HepG2 (cell line): Measurements from ENCODE around the gene C2orf78. TPM values are rescaled to one million over a fixed set of nuclear protein-coding genes. Genes with fewer than 3 reads are reported as not detected.
A peak's percentile ranks its signal among the peaks of the same experiment; 100 is the strongest.

Experiments used
- ASH2L ChIP-seq: fragments of 300-600, 200-600 bp; sonication (generic); IDR thresholded peaks from 2 replicates; pipeline ENCODE4 v1.7.0; 2017; ENCODE audit warnings: low read depth, mild to moderate bottlenecking, moderate library complexity, mixed read lengths, low read length; ENCODE audit not compliant: insufficient read length
- ATRX ChIP-seq: sonication (generic); formaldehyde crosslinking; IDR thresholded peaks from 2 replicates; pipeline ENCODE4 v1.4.0; 2020; ENCODE audit warnings: missing genetic modification reagents, borderline replicate concordance
- CENPX ChIP-seq: sonication (generic); formaldehyde crosslinking; IDR thresholded peaks from 2 replicates; pipeline ENCODE4 v1.9.0; 2021; ENCODE audit warnings: mild to moderate bottlenecking, missing genetic modification reagents, moderate library complexity
- HNRNPL ChIP-seq: fragments of 200-400 bp; formaldehyde crosslinking; IDR thresholded peaks from 2 replicates; pipeline ENCODE4 v1.6.1; 2017; ENCODE audit warnings: mild to moderate bottlenecking, low read depth, low read length
- RBAK ChIP-seq: sonication (generic); formaldehyde crosslinking; IDR thresholded peaks from 2 replicates; pipeline ENCODE4 v1.5.1; 2020; ENCODE audit warnings: mild to moderate bottlenecking, missing genetic modification reagents
- polyA plus RNA-seq, 8 experiments: library from polyadenylated mRNA; depleted of rRNA in 3 of 8; stranded (reverse) in 7 of 8; unstranded in 1 of 8; fragments of >200 nt; fragmentation: Illumina TruSeq in 4 of 8; extraction: Trizol in 4 of 8; gene quantifications; 2 replicates each; pipeline versions ENCODE4 v1.2.1 to v1.2.3, GENCODE V29; 2011 to 2016; ENCODE audit warnings: low read depth in 4 of 8, missing spikeins in 1 of 8, mixed read lengths in 1 of 8; ENCODE audit not compliant: insufficient read depth in 1 of 8
- total RNA-seq, 5 experiments: library from RNA; depleted of rRNA; stranded (reverse); fragments of >200 nt; fragmentation: Illumina TruSeq; extraction: Trizol; gene quantifications; 2 replicates each; pipeline ENCODE4 v1.2.3, GENCODE V29; 2016; ENCODE audit warnings: low read depth in 1 of 5
- TF ChIP-seq, protein P1 (sequence below), 2 experiments: sonication (generic) in 1 of 2; formaldehyde crosslinking in 1 of 2; IDR thresholded peaks; 2 replicates each; pipeline versions ENCODE4 v1.5.1 to v1.6.1; 2011 to 2020; ENCODE audit warnings: borderline replicate concordance in 1 of 2, low read depth in 1 of 2, low read length in 1 of 2, mild to moderate bottlenecking in 1 of 2, missing genetic modification reagents in 1 of 2, moderate library complexity in 1 of 2
- TF ChIP-seq, protein P2 (sequence below): sonication (generic); formaldehyde crosslinking; IDR thresholded peaks from 2 replicates; pipeline ENCODE4 v1.4.0; 2020; ENCODE audit warnings: missing genetic modification reagents, borderline replicate concordance
- TF ChIP-seq, protein P3 (sequence below): sonication (generic); formaldehyde crosslinking; IDR thresholded peaks from 2 replicates; pipeline ENCODE4 v1.4.0; 2020; ENCODE audit warnings: mild to moderate bottlenecking, missing genetic modification reagents, borderline replicate concordance
- TF ChIP-seq, protein P4 (sequence below): IDR thresholded peaks from 2 replicates; pipeline ENCODE4 v1.6.1; 2016; ENCODE audit warnings: low read depth, borderline replicate concordance
- TF ChIP-seq, protein P5 (sequence below): sonication (generic); formaldehyde crosslinking; IDR thresholded peaks from 2 replicates; pipeline ENCODE4 v1.4.0; 2020; ENCODE audit warnings: missing genetic modification reagents
- TF ChIP-seq, protein P6 (sequence below): sonication (generic); formaldehyde crosslinking; IDR thresholded peaks from 2 replicates; pipeline ENCODE4 v1.5.0; 2020; ENCODE audit warnings: mild to moderate bottlenecking, missing genetic modification reagents

Gene C2orf78
- total and polyA plus RNA-seq, 2 of the 13 experiments (the other 11 are each of a cell fraction or from before 2014, with no cell fraction given): not detected

DNA sequence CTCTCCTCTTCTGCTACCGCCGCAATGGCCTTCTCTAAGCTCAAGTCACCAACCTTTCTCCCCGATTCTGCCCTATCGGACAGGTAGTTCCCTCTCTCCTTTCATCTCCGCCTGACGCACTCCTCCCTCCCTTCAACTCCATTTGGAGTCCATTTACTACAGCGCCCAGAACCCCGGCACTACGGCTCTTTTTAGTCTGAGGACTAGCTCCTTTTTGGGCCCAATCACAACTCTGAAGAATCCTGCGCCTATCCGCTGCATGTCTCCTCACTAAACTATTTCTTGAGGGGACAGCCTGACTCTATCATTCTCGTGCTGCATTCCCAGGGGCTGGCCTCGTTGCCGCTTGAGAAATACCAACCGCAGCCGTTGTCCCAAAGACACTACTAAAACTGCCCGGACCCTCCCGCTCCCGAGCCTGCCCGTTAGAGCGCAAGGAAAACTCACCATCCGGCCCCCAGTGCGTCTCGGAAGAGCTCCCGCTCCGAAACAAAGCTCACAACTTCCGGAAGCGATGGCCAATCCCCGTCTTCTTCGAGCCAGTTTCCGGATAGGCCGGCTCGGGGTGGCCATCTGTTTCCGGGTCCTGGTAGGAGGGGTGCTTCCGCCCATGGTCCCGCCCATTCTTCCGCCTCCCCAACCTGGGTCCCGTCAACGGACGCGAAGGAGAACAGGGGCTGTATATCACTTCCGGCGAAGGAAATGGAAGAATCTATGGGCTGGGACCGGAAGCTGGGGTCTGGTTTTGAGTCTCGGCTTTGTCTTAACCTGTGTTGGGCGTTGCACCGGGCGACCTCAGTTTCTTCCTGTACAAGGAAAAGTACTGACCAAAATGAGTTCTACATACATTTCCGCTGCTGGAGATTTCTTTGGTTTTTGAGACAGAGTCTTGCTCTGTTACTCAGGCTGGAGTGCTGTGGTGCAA is 46.9 kb upstream of the C2orf78 start, which contains the start of gene TPRKB (continued):
- TF ChIP-seq, protein P1, sequence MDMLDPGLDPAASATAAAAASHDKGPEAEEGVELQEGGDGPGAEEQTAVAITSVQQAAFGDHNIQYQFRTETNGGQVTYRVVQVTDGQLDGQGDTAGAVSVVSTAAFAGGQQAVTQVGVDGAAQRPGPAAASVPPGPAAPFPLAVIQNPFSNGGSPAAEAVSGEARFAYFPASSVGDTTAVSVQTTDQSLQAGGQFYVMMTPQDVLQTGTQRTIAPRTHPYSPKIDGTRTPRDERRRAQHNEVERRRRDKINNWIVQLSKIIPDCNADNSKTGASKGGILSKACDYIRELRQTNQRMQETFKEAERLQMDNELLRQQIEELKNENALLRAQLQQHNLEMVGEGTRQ (IDR thresholded peaks at IDR 0.05; ENCODE audit: low read depth, low read length): no peak
- TF ChIP-seq, protein P1 (CRISPR knock-in tag; IDR thresholded peaks at IDR 0.05; ENCODE audit: borderline replicate concordance): no peak
- TF ChIP-seq, protein P2, sequence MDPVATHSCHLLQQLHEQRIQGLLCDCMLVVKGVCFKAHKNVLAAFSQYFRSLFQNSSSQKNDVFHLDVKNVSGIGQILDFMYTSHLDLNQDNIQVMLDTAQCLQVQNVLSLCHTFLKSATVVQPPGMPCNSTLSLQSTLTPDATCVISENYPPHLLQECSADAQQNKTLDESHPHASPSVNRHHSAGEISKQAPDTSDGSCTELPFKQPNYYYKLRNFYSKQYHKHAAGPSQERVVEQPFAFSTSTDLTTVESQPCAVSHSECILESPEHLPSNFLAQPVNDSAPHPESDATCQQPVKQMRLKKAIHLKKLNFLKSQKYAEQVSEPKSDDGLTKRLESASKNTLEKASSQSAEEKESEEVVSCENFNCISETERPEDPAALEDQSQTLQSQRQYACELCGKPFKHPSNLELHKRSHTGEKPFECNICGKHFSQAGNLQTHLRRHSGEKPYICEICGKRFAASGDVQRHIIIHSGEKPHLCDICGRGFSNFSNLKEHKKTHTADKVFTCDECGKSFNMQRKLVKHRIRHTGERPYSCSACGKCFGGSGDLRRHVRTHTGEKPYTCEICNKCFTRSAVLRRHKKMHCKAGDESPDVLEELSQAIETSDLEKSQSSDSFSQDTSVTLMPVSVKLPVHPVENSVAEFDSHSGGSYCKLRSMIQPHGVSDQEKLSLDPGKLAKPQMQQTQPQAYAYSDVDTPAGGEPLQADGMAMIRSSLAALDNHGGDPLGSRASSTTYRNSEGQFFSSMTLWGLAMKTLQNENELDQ (CRISPR knock-in tag): 0 out of 2 replicates have a peak, but pooled peaks have one; percentile 42
- TF ChIP-seq, protein P3, sequence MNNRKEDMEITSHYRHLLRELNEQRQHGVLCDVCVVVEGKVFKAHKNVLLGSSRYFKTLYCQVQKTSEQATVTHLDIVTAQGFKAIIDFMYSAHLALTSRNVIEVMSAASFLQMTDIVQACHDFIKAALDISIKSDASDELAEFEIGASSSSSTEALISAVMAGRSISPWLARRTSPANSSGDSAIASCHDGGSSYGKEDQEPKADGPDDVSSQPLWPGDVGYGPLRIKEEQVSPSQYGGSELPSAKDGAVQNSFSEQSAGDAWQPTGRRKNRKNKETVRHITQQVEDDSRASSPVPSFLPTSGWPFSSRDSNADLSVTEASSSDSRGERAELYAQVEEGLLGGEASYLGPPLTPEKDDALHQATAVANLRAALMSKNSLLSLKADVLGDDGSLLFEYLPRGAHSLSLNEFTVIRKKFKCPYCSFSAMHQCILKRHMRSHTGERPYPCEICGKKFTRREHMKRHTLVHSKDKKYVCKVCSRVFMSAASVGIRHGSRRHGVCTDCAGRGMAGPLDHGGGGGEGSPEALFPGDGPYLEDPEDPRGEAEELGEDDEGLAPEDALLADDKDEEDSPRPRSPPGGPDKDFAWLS (CRISPR knock-in tag): no peak
- TF ChIP-seq, protein P4, sequence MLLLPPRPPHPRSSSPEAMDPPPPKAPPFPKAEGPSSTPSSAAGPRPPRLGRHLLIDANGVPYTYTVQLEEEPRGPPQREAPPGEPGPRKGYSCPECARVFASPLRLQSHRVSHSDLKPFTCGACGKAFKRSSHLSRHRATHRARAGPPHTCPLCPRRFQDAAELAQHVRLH (CRISPR knock-in tag): peak; percentile 78; the same call in 1 of the 2 replicates
- no peak for TF ChIP-seq ATRX (CRISPR knock-in tag)
- TF ChIP-seq, protein P5, sequence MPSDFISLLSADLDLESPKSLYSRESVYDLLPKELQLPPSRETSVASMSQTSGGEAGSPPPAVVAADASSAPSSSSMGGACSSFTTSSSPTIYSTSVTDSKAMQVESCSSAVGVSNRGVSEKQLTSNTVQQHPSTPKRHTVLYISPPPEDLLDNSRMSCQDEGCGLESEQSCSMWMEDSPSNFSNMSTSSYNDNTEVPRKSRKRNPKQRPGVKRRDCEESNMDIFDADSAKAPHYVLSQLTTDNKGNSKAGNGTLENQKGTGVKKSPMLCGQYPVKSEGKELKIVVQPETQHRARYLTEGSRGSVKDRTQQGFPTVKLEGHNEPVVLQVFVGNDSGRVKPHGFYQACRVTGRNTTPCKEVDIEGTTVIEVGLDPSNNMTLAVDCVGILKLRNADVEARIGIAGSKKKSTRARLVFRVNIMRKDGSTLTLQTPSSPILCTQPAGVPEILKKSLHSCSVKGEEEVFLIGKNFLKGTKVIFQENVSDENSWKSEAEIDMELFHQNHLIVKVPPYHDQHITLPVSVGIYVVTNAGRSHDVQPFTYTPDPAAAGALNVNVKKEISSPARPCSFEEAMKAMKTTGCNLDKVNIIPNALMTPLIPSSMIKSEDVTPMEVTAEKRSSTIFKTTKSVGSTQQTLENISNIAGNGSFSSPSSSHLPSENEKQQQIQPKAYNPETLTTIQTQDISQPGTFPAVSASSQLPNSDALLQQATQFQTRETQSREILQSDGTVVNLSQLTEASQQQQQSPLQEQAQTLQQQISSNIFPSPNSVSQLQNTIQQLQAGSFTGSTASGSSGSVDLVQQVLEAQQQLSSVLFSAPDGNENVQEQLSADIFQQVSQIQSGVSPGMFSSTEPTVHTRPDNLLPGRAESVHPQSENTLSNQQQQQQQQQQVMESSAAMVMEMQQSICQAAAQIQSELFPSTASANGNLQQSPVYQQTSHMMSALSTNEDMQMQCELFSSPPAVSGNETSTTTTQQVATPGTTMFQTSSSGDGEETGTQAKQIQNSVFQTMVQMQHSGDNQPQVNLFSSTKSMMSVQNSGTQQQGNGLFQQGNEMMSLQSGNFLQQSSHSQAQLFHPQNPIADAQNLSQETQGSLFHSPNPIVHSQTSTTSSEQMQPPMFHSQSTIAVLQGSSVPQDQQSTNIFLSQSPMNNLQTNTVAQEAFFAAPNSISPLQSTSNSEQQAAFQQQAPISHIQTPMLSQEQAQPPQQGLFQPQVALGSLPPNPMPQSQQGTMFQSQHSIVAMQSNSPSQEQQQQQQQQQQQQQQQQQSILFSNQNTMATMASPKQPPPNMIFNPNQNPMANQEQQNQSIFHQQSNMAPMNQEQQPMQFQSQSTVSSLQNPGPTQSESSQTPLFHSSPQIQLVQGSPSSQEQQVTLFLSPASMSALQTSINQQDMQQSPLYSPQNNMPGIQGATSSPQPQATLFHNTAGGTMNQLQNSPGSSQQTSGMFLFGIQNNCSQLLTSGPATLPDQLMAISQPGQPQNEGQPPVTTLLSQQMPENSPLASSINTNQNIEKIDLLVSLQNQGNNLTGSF (CRISPR knock-in tag): 0 out of 2 replicates have a peak, but pooled peaks have one; percentile 41
- TF ChIP-seq ASH2L: peak; percentile 92
- TF ChIP-seq, protein P6, sequence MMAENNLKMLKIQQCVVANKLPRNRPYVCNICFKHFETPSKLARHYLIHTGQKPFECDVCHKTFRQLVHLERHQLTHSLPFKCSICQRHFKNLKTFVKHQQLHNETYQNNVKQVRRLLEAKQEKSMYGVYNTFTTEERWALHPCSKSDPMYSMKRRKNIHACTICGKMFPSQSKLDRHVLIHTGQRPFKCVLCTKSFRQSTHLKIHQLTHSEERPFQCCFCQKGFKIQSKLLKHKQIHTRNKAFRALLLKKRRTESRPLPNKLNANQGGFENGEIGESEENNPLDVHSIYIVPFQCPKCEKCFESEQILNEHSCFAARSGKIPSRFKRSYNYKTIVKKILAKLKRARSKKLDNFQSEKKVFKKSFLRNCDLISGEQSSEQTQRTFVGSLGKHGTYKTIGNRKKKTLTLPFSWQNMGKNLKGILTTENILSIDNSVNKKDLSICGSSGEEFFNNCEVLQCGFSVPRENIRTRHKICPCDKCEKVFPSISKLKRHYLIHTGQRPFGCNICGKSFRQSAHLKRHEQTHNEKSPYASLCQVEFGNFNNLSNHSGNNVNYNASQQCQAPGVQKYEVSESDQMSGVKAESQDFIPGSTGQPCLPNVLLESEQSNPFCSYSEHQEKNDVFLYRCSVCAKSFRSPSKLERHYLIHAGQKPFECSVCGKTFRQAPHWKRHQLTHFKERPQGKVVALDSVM (CRISPR knock-in tag): peak; percentile 45; the same call in 1 of the 2 replicates
- TF ChIP-seq RBAK: no peak
- TF ChIP-seq CENPX: no peak
- TF ChIP-seq HNRNPL: no peak
